GM12874 (cell line): ENCODE data around the gene UBAP2.

Experiments
- CTCF ChIP-seq: IDR thresholded peaks from 2 replicates; pipeline ENCODE4 v1.5.1; 2011; ENCODE audit warnings: low read depth, mild to moderate bottlenecking, control low read depth, low read length, moderate library complexity; ENCODE audit not compliant: insufficient read depth

UBAP2 gene

GRCh38 chr9:33885948-33886347 is 162.7 kb downstream of the UBAP2 start:
- no peak for TF ChIP-seq CTCF

- no peak for TF ChIP-seq CTCF
Measured at GRCh38 chr9:33884856-33885701, 163.6 kb downstream of the UBAP2 start.

GRCh38 chr9:33881635-33882034 is 167.1 kb downstream of the UBAP2 start:
- no peak for TF ChIP-seq CTCF

GRCh38 chr9:33880211-33881089 is 168.2 kb downstream of the UBAP2 start:
- no peak for TF ChIP-seq CTCF

- no peak for TF ChIP-seq CTCF
Measured at GRCh38 chr9:33878691-33879366, 169.9 kb downstream of the UBAP2 start.

GRCh38 chr9:33877727-33878489 is 170.8 kb downstream of the UBAP2 start:
- no peak for TF ChIP-seq CTCF
